MM.1S (cell line): ENCODE results near the gene CDC34.

Experiments
- DNase-seq: peaks from one replicate; pipeline ENCODE4 v3.0.0-alpha.2; 2015
- H2AFZ ChIP-seq: fragments of 300-600 bp; sonication (generic); 2 replicates; pipeline ENCODE4 v1.6.0; 2016; ENCODE audit warnings: antibody characterized with exemption, low read length
- H3F3A ChIP-seq: fragments of 300-600 bp; sonication (generic); 2 replicates; pipeline ENCODE4 v1.6.1; 2016; ENCODE audit warnings: mild to moderate bottlenecking, antibody characterized with exemption, low read length, moderate library complexity, mixed read lengths; ENCODE audit not compliant: insufficient read depth
- H3K27ac ChIP-seq: fragments of 300-600 bp; sonication (generic); 2 replicates; pipeline ENCODE4 v1.5.1; 2016; ENCODE audit warnings: mild to moderate bottlenecking, low read length
- H3K27me3 ChIP-seq: fragments of 300-600 bp; sonication (generic); replicated peaks from 2 replicates; pipeline ENCODE4 v1.6.0; 2016; ENCODE audit warnings: low read length; ENCODE audit not compliant: insufficient read depth
- H3K36me3 ChIP-seq: fragments of 300-600 bp; sonication (generic); replicated peaks from 2 replicates; pipeline ENCODE4 v1.6.1; 2016; ENCODE audit warnings: mild to moderate bottlenecking, low read length, mixed read lengths; ENCODE audit not compliant: insufficient read depth
- H3K4me1 ChIP-seq: fragments of 300-600 bp; sonication (generic); 2 replicates; pipeline ENCODE4 v1.6.1; 2016; ENCODE audit warnings: low read length, mixed read lengths
- H3K4me2 ChIP-seq: fragments of 300-600 bp; sonication (generic); 2 replicates; pipeline ENCODE4 v1.6.0; 2016; ENCODE audit warnings: low read depth, low read length
- H3K4me3 ChIP-seq: fragments of 300-600 bp; sonication (generic); 2 replicates; pipeline ENCODE4 v1.5.1; 2016; ENCODE audit warnings: low read length, mixed read lengths
- H3K79me2 ChIP-seq: fragments of 300-600 bp; sonication (generic); 2 replicates; pipeline ENCODE4 v1.6.1; 2016; ENCODE audit warnings: mixed run types, low read length, mixed read lengths
- H3K9ac ChIP-seq: fragments of 300-600 bp; sonication (generic); 2 replicates; pipeline ENCODE4 v1.6.1; 2016; ENCODE audit warnings: low read length, mixed read lengths
- H3K9me2 ChIP-seq: fragments of 300-600 bp; sonication (generic); replicated peaks from 2 replicates; pipeline ENCODE4 v1.6.1; 2016; ENCODE audit warnings: mild to moderate bottlenecking, low read length, mixed read lengths; ENCODE audit not compliant: insufficient read depth
- H3K9me3 ChIP-seq: fragments of 300-600 bp; sonication (generic); replicated peaks from 2 replicates; pipeline ENCODE4 v1.6.1; 2016; ENCODE audit warnings: mild to moderate bottlenecking, low read length, mixed read lengths; ENCODE audit not compliant: insufficient read depth
- H4K20me1 ChIP-seq: fragments of 300-600 bp; sonication (generic); 2 replicates; pipeline ENCODE4 v1.6.1; 2016; ENCODE audit warnings: mild to moderate bottlenecking, low read length, moderate library complexity, mixed read lengths; ENCODE audit not compliant: insufficient read depth
- CTCF ChIP-seq: fragments of 300-600 bp; sonication (generic); IDR thresholded peaks from 2 replicates; pipeline ENCODE4 v1.5.1; 2016; ENCODE audit warnings: antibody characterized with exemption, low read length, mixed read lengths
- EZH2 ChIP-seq: fragments of 300-600 bp; sonication (generic); optimal IDR thresholded peaks from 2 replicates; pipeline ENCODE3; 2017; ENCODE audit warnings: low read depth, mild to moderate bottlenecking, antibody characterized with exemption, low read length, mixed read lengths
- EZH2phosphoT487 ChIP-seq: fragments of 300-600 bp; sonication (generic); IDR thresholded peaks from 2 replicates; pipeline ENCODE4 v1.6.1; 2018; ENCODE audit warnings: antibody characterized with exemption, low read length

The CDC34 gene

GRCh38 chr19:525029-525428, 6.5 kb upstream of the CDC34 start:
- no peak overlapping the region for H3K9ac ChIP-seq
- H2AFZ ChIP-seq, result no peak overlapping the region
- peaks cover 67% of the 10 kb centered on the region for H3K27me3 ChIP-seq
- no peaks in the 10 kb centered on the region for H3K9me2 ChIP-seq
- no peaks in the 10 kb centered on the region for H3K4me1 ChIP-seq
- no peaks in the 10 kb centered on the region for H3F3A ChIP-seq
- no peak overlapping the region for H3K27ac ChIP-seq
- H3K4me3 ChIP-seq, result no peak overlapping the region
- H3K9me3 ChIP-seq, result no peaks in the 10 kb centered on the region
- H4K20me1 ChIP-seq, result no peaks in the 10 kb centered on the region
- DNase-seq, result no peak
- TF ChIP-seq CTCF (no peak), EZH2 (no peak), EZH2phosphoT487 (no peak)
- no peaks in the 10 kb centered on the region for H3K36me3 ChIP-seq
- no peak overlapping the region for H3K4me2 ChIP-seq
- no peaks in the 10 kb centered on the region for H3K79me2 ChIP-seq

- H3K4me2 ChIP-seq, result no peak overlapping the region
Measured at GRCh38 chr19:525857-526419, 5.6 kb upstream of the CDC34 start.

GRCh38 chr19:530134-531008, 1.2 kb upstream of the CDC34 start:
- Histone ChIP-seq H3K4me1 (peaks cover 7% of the 10 kb centered on the region), H3F3A (no peaks in the 10 kb centered on the region), H3K27me3 (peaks cover 38% of the 10 kb centered on the region), H2AFZ (peak overlapping the region; percentile 89), H3K79me2 (peaks cover 34% of the 10 kb centered on the region), H3K9me3 (no peaks in the 10 kb centered on the region), H3K4me3 (peak overlapping the region; percentile 90), H4K20me1 (no peaks in the 10 kb centered on the region), H3K4me2 (peak overlapping the region; percentile 99), H3K9ac (peak overlapping the region; percentile 70; the same call in 1 of the 2 replicates), H3K9me2 (no peaks in the 10 kb centered on the region), H3K27ac (no peak overlapping the region), H3K36me3 (no peaks in the 10 kb centered on the region)
- TF ChIP-seq EZH2phosphoT487 (no peak), CTCF (no peak), EZH2 (no peak)
- DNase-seq, result no peak

More at GRCh38 chr19:525857-526419, 5.6 kb upstream of the CDC34 start:
- H3K4me3 ChIP-seq, result no peak overlapping the region
- H3K36me3 ChIP-seq, result no peaks in the 10 kb centered on the region
- H3K9ac ChIP-seq, result no peak overlapping the region
- no peaks in the 10 kb centered on the region for H3F3A ChIP-seq
- H4K20me1 ChIP-seq, result no peaks in the 10 kb centered on the region
- peaks cover 63% of the 10 kb centered on the region for H3K27me3 ChIP-seq
- TF ChIP-seq EZH2phosphoT487, result no peak
- TF ChIP-seq CTCF, result no peak
- no peak for TF ChIP-seq EZH2
- no peaks in the 10 kb centered on the region for H3K9me3 ChIP-seq
- no peak overlapping the region for H3K27ac ChIP-seq
- no peak overlapping the region for H2AFZ ChIP-seq
- no peaks in the 10 kb centered on the region for H3K79me2 ChIP-seq
- DNase-seq, result no peak
- H3K4me1 ChIP-seq, result no peaks in the 10 kb centered on the region
- no peaks in the 10 kb centered on the region for H3K9me2 ChIP-seq
